Smooth muscle cell (in vitro differentiated cells): ENCODE measurements around the gene ANXA4. TPM values are rescaled to one million over a fixed set of nuclear protein-coding genes. Genes with fewer than 3 reads are reported as not detected.

Experiments used
- DNase-seq: peaks from one replicate; lab custom pipeline; 2025; ENCODE audit not compliant: unreplicated experiment; lab: John Stamatoyannopoulos, UW
- H2AFZ ChIP-seq: fragments of 200-600 bp; sonication (generic); 2 replicates; pipeline ENCODE4 v1.6.0; 2016; ENCODE audit warnings: antibody characterized with exemption, low read depth, mild to moderate bottlenecking
- H3F3A ChIP-seq: fragments of 200-600 bp; sonication (generic); 2 replicates; pipeline ENCODE4 v1.6.0; 2017; ENCODE audit warnings: antibody characterized with exemption, low read depth
- H3K27ac ChIP-seq: fragments of 200-600 bp; sonication (generic); 2 replicates; pipeline ENCODE4 v1.5.1; 2016; ENCODE audit warnings: low read depth, mild to moderate bottlenecking
- H3K27me3 ChIP-seq: fragments of 200-600 bp; sonication (generic); 2 replicates; pipeline ENCODE4 v1.6.1; 2016; ENCODE audit warnings: low read depth, mild to moderate bottlenecking
- H3K36me3 ChIP-seq: fragments of 200-600 bp; sonication (generic); 2 replicates; pipeline ENCODE4 v1.5.1; 2016; ENCODE audit warnings: low read depth
- H3K4me1 ChIP-seq: fragments of 200-600 bp; sonication (generic); 2 replicates; pipeline ENCODE4 v1.5.1; 2016; ENCODE audit warnings: low read depth
- H3K4me2 ChIP-seq: fragments of 200-600 bp; sonication (generic); 2 replicates; pipeline ENCODE4 v1.6.0; 2016; ENCODE audit warnings: mild to moderate bottlenecking
- H3K4me3 ChIP-seq: fragments of 200-600 bp; sonication (generic); 2 replicates; pipeline ENCODE4 v1.5.1; 2016; ENCODE audit warnings: mild to moderate bottlenecking
- H3K79me2 ChIP-seq: fragments of 200-600 bp; sonication (generic); 2 replicates; pipeline ENCODE4 v1.6.0; 2016; ENCODE audit warnings: low read depth, mild to moderate bottlenecking
- H3K9ac ChIP-seq: fragments of 200-600 bp; sonication (generic); 2 replicates; pipeline ENCODE4 v1.6.0; 2016; ENCODE audit warnings: low read depth
- H3K9me3 ChIP-seq: fragments of 200-600 bp; sonication (generic); replicated peaks from 2 replicates; pipeline ENCODE4 v1.5.1; 2016; ENCODE audit warnings: low read depth
- H4K20me1 ChIP-seq: fragments of 200-600 bp; sonication (generic); 2 replicates; pipeline ENCODE4 v1.6.0; 2016; ENCODE audit warnings: low read depth
- WGBS: methylation state at CpG from one replicate; pipeline ENCODE4 v1.1.7; 2016; ENCODE audit warnings: low lambda C conversion rate; 5-methylcytosine and 5-hydroxymethylcytosine counted together
- polyA plus RNA-seq: library from polyadenylated mRNA; unstranded; fragments of >200 nt; fragmentation: Nextera tagmentation; extraction: Ambion mirVana; gene quantifications from 2 replicates; pipeline ENCODE4 v1.2.1, GENCODE V29; 2016
- total RNA-seq: library from RNA; depleted of rRNA; stranded (reverse); fragments of >200 nt; gene quantifications from 2 replicates; pipeline ENCODE4 v1.2.3, GENCODE V29; 2014
- TF ChIP-seq, protein P1 (sequence below): fragments of 200-600 bp; sonication (generic); IDR thresholded peaks from 2 replicates; pipeline ENCODE4 v1.5.1; 2017; ENCODE audit warnings: borderline replicate concordance, mild to moderate bottlenecking, antibody characterized with exemption; ENCODE audit not compliant: insufficient read depth, poor library complexity, severe bottlenecking

ANXA4 gene
- total and polyA plus RNA-seq, 2 experiments from 2014 or later = 14.7 to 32.8 TPM

DNA sequence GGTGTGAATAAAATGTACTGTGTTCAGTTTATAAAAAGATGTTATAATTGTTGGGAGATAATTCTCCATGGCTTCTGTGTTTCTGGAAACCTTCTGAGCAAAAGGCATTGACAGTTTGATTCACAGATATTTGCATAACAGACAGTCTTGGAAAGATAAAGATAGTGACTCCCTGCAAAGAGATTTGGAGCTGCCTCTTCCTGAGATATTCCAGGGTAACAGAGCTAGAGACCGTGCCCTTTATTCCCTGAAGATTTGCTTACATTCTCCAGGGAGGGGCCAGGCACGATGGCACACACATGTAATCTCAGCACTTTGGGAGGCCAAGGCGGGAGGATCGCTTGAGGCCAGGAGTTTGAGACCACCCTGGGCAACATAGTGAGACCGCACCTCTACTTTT, 12.2 kb upstream of the ANXA4 start:
- H3K79me2 ChIP-seq = no peaks in the 10 kb centered on the region
- H3K4me2 ChIP-seq = no peak overlapping the region
- no peaks in the 10 kb centered on the region for H3K9me3 ChIP-seq
- no peaks in the 10 kb centered on the region for H4K20me1 ChIP-seq
- H3K9ac ChIP-seq = no peak overlapping the region
- no peak overlapping the region for H3K4me3 ChIP-seq
- no peaks in the 10 kb centered on the region for H3K36me3 ChIP-seq
- no peaks in the 10 kb centered on the region for H3K4me1 ChIP-seq
- H3F3A ChIP-seq = no peaks in the 10 kb centered on the region
- WGBS = 67% methylated on average over 5 of the region's 5 CpGs
- no peak for DNase-seq
- no peak overlapping the region for H3K27ac ChIP-seq
- no peak overlapping the region for H2AFZ ChIP-seq
- TF ChIP-seq, protein P1, sequence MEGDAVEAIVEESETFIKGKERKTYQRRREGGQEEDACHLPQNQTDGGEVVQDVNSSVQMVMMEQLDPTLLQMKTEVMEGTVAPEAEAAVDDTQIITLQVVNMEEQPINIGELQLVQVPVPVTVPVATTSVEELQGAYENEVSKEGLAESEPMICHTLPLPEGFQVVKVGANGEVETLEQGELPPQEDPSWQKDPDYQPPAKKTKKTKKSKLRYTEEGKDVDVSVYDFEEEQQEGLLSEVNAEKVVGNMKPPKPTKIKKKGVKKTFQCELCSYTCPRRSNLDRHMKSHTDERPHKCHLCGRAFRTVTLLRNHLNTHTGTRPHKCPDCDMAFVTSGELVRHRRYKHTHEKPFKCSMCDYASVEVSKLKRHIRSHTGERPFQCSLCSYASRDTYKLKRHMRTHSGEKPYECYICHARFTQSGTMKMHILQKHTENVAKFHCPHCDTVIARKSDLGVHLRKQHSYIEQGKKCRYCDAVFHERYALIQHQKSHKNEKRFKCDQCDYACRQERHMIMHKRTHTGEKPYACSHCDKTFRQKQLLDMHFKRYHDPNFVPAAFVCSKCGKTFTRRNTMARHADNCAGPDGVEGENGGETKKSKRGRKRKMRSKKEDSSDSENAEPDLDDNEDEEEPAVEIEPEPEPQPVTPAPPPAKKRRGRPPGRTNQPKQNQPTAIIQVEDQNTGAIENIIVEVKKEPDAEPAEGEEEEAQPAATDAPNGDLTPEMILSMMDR = no peak
- H3K27me3 ChIP-seq = no peaks in the 10 kb centered on the region

DNA sequence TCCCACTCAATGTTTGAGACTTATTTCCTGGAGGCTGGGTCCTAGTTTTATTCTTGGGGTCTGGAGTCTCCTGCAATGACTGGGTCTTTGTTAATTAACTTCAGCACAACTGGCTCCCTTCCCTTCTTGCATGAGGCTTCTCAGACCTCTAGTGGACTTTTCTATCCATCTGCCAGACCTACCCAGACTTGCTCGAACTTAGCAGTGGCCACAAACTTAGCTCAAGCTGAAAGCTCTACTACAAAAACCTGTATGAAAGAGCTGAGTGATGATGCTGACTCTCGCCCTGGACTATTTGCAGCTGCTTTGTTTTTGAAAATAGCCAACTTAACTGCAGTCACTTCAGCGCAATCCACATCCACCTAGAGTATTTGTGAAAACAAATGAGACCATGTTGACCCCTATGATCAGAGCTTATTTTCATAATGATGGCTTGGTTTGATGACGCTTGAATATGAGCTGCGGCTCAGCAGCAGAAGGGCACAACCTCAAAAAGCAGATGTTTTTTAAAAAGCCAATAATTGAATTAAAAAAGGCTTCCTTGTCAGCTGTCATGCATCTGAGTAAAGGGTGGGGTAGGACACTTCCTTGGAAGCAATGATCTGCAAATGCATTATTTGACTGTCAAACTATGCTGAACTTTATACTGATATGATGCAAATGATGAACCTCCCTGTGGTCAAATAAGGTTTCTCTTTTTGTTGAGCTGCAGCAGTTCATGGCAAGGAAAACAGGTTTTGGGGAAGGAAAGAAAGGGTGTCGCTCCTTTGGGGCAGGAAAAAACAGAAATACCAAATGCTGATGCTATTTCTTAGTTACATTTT, 10.6 kb upstream of the ANXA4 start:
- DNase-seq = no peak
- Histone ChIP-seq H3K9me3 (no peaks in the 10 kb centered on the region), H3K4me2 (no peak overlapping the region), H4K20me1 (no peaks in the 10 kb centered on the region), H3K4me1 (no peaks in the 10 kb centered on the region), H3F3A (no peaks in the 10 kb centered on the region), H3K4me3 (no peak overlapping the region), H3K36me3 (no peaks in the 10 kb centered on the region), H3K79me2 (no peaks in the 10 kb centered on the region), H2AFZ (no peak overlapping the region), H3K9ac (no peak overlapping the region), H3K27ac (no peak overlapping the region), H3K27me3 (no peaks in the 10 kb centered on the region)
- 91% methylated on average over 6 of the region's 6 CpGs for WGBS
- TF ChIP-seq, protein P1 = no peak

DNA sequence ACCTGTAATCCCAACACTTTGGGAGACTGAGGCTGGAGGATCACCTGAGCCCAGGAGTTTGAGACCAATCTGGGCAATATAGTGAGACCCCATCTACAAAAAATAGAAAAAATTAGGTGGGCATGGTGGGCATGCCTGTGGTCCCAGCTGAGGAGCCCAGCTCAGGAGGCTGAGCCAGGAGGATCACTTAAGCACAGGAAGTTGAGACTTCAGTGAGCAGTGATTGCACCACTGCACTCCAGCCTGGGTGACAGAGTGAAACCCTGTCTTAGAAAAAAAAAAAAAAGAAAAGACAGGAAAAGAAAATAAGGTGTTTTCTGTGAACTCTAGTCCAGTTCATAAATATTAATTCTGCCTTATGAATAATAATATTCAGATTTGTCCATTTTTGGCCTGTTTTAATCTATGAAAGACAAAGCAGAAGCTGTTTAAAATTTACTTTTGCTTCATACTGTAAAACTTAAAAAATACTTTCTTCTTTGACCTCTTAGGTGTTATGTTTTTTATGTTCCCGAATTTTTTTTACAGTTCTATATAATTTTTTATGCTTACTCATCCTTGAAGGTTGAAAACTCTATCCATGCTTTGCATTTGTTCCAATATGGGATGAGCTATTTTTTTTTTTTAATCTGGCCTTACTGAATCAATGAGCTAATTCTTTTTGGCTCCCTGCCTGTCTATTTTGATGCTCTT, 8.4 kb upstream of the ANXA4 start:
- H3K4me2 ChIP-seq = no peak overlapping the region
- H3K9ac ChIP-seq = no peak overlapping the region
- no peaks in the 10 kb centered on the region for H3F3A ChIP-seq
- no peaks in the 10 kb centered on the region for H3K79me2 ChIP-seq
- H2AFZ ChIP-seq = no peak overlapping the region
- no peaks in the 10 kb centered on the region for H3K36me3 ChIP-seq
- WGBS = 87% methylated on average over 1 of the region's 1 CpG
- DNase-seq = no peak
- H3K9me3 ChIP-seq = no peaks in the 10 kb centered on the region
- no peaks in the 10 kb centered on the region for H4K20me1 ChIP-seq
- no peaks in the 10 kb centered on the region for H3K4me1 ChIP-seq
- TF ChIP-seq, protein P1 = no peak
- H3K27ac ChIP-seq = no peak overlapping the region
- H3K27me3 ChIP-seq = no peaks in the 10 kb centered on the region
- H3K4me3 ChIP-seq = no peak overlapping the region
